ENCODE measurements around the gene PPIF. TPM values are rescaled to one million over a fixed set of nuclear protein-coding genes. Genes with fewer than 3 reads are reported as not detected.

Gene PPIF
- total RNA-seq, 1 experiment from 2014 or later, result 59.0 TPM

DNA sequence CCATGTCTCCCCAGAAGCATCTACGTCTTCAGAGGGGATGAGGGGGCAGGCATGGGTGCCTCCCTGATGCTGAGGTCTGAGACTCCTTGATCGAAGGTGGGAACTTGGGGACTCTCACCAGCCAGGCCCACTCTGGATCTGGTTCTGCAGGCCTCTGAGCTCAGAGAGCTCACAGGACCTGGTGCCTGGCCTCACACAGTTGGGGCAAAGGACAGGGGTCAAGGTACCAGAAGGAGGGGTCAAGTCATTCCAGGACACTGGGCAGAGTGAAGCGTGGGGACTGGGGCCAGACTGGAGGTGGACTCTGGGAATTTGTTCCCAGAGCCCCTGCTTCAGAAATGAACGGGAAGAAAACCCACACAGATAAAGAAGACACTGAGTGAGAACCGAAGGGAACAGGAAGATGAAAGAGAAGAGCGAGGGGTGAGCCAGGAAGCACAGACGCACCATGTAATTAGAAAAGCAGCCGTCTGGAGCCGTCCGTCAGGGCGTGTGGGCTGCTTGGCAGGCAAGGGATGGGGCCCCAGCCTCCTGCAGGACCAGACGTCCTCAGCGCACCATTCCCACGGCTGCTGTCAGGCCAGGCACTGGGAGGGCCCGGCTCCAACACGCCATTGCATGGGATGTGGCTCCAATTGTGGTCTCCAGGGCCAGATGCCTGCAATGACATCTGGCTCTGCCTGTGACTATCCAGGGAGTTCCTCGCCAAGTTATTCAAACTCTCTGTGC is 50.5 kb downstream of the PPIF start:
- no TSS peak for BruUV-seq (replicated peaks)
- H3K27ac ChIP-seq (ENCODE audit: low read length), result no peak overlapping the region
- no peaks in the 10 kb centered on the region for H3K27me3 ChIP-seq (ENCODE audit: control insufficient read depth, insufficient read depth, low read length)
- H3K9me3 ChIP-seq (ENCODE audit: control insufficient read depth, insufficient read depth, low read depth, low read length), result no peaks in the 10 kb centered on the region
- no peak overlapping the region for H3K4me3 ChIP-seq (ENCODE audit: low read depth in 2 of 2, low read length in 2 of 2)
- peaks cover 5% of the 10 kb centered on the region for H3K4me1 ChIP-seq (ENCODE audit: control insufficient read depth, insufficient read depth, low read length)
- TF ChIP-seq CTCF (IDR thresholded peaks at IDR 0.05) (no peak), TCF7L2 (IDR thresholded peaks at IDR 0.05; ENCODE audit: low read depth, low read length) (no peak), REST (IDR thresholded peaks at IDR 0.05; ENCODE audit: insufficient read depth in 1 of 2, low read depth in 2 of 2, low read length in 1 of 2) (no peak), POLR2AphosphoS5 (IDR thresholded peaks at IDR 0.05; ENCODE audit: low read depth, low read length) (no peak), SIN3A (IDR thresholded peaks at IDR 0.05; ENCODE audit: borderline replicate concordance, insufficient read depth, low read depth, low read length) (no peak)
- no peaks in the 10 kb centered on the region for H3K36me3 ChIP-seq (ENCODE audit: control insufficient read depth, insufficient read depth, low read length)
- in situ Hi-C loops (cut with HindIII; ENCODE audit: low pct_unique_long_range_greater_than_20kb, low sequenced_read_pairs) (no loop called here), intact Hi-C loops (cut with micrococcal nuclease; ENCODE audit: unreplicated experiment) (no loop called here)
- DNase-seq (ENCODE audit: low read depth, low spot score) (no peak), ATAC-seq (no peak)
- POLR2A ChIA-PET, result no interaction called here
- CTCF ChIA-PET, result interaction anchor here (0.5 to 0.8 kb wide), 2 partner anchors 63 to 77 kb away, joined by 3 to 5 read pairs; no protein-coding TSS in a partner anchor

DNA sequence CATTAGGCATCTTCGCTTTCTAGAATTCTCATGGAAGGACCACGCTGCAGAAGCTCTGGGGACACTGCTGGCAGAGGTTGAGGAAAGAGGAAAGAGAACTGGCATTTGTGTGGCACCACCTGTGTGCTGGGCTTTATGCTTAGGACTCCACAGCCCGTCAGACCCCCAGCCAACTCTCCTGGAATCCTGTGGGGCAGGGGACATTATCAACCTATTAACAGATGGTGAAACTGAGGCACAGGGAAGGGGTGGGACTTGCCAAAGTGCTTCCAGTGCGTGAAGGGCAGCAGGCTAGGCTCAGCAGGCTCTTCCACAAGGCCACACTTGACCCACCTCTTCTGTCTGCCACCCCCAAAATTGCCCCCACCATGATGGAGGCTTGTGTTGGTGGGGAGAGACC is 51.4 kb downstream of the PPIF start:
- no peak overlapping the region for H3K4me3 ChIP-seq (ENCODE audit: low read depth in 2 of 2, low read length in 2 of 2)
- POLR2A ChIA-PET, result no interaction called here
- no peaks in the 10 kb centered on the region for H3K9me3 ChIP-seq (ENCODE audit: control insufficient read depth, insufficient read depth, low read depth, low read length)
- TF ChIP-seq POLR2AphosphoS5 (IDR thresholded peaks at IDR 0.05; ENCODE audit: low read depth, low read length) (no peak), REST (IDR thresholded peaks at IDR 0.05; ENCODE audit: insufficient read depth in 1 of 2, low read depth in 2 of 2, low read length in 1 of 2) (no peak), CTCF (IDR thresholded peaks at IDR 0.05) (no peak), SIN3A (IDR thresholded peaks at IDR 0.05; ENCODE audit: borderline replicate concordance, insufficient read depth, low read depth, low read length) (no peak), TCF7L2 (IDR thresholded peaks at IDR 0.05; ENCODE audit: low read depth, low read length) (no peak)
- CTCF ChIA-PET, result no interaction called here
- ATAC-seq (no peak), DNase-seq (ENCODE audit: low read depth, low spot score) (no peak)
- H3K27ac ChIP-seq (ENCODE audit: low read length), result no peak overlapping the region
- BruUV-seq (replicated peaks), result no TSS peak
- in situ Hi-C loops (cut with HindIII; ENCODE audit: low pct_unique_long_range_greater_than_20kb, low sequenced_read_pairs) (no loop called here), intact Hi-C loops (cut with micrococcal nuclease; ENCODE audit: unreplicated experiment) (no loop called here)
- H3K36me3 ChIP-seq (ENCODE audit: control insufficient read depth, insufficient read depth, low read length), result no peaks in the 10 kb centered on the region
- peaks cover 9% of the 10 kb centered on the region for H3K4me1 ChIP-seq (ENCODE audit: control insufficient read depth, insufficient read depth, low read length)
- no peaks in the 10 kb centered on the region for H3K27me3 ChIP-seq (ENCODE audit: control insufficient read depth, insufficient read depth, low read length)

Data from Panc1 (cell line).